ENCODE data around the gene TEX38.

DNA sequence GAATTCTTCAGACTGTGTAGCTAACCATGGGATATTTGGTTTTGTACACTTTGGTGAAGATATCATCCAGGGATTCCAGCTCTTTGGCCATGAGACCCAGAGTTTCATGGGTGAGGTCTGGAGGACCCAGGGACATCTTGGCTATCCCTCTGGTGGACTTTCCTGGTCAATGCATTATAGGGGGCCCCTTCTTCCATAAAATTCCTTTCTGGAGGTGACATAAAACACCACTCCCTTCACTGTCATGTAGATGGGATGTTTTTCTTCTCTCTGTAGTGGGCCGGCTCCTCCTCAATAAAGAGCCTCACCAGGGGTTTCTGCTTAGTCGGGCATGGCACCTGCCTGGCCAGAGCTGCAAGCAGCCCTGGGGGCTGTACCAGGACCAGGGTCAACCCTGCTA lies 5.7 kb upstream of the TEX38 start:
- TF ChIP-seq, protein P1, sequence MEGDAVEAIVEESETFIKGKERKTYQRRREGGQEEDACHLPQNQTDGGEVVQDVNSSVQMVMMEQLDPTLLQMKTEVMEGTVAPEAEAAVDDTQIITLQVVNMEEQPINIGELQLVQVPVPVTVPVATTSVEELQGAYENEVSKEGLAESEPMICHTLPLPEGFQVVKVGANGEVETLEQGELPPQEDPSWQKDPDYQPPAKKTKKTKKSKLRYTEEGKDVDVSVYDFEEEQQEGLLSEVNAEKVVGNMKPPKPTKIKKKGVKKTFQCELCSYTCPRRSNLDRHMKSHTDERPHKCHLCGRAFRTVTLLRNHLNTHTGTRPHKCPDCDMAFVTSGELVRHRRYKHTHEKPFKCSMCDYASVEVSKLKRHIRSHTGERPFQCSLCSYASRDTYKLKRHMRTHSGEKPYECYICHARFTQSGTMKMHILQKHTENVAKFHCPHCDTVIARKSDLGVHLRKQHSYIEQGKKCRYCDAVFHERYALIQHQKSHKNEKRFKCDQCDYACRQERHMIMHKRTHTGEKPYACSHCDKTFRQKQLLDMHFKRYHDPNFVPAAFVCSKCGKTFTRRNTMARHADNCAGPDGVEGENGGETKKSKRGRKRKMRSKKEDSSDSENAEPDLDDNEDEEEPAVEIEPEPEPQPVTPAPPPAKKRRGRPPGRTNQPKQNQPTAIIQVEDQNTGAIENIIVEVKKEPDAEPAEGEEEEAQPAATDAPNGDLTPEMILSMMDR (IDR thresholded peaks at IDR 0.05) = no peak
- TF ChIP-seq POLR2A (IDR thresholded peaks at IDR 0.05) = no peak
